Measurements from ENCODE around the gene CREB3L2.
"Not testable (repeated sequence)": the region's sequence is repeated elsewhere in the genome, so short reads cannot be mapped to it uniquely, and the experiment has no call there.

Gene CREB3L2, protein sequence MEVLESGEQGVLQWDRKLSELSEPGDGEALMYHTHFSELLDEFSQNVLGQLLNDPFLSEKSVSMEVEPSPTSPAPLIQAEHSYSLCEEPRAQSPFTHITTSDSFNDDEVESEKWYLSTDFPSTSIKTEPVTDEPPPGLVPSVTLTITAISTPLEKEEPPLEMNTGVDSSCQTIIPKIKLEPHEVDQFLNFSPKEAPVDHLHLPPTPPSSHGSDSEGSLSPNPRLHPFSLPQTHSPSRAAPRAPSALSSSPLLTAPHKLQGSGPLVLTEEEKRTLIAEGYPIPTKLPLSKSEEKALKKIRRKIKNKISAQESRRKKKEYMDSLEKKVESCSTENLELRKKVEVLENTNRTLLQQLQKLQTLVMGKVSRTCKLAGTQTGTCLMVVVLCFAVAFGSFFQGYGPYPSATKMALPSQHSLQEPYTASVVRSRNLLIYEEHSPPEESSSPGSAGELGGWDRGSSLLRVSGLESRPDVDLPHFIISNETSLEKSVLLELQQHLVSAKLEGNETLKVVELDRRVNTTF

DNA sequence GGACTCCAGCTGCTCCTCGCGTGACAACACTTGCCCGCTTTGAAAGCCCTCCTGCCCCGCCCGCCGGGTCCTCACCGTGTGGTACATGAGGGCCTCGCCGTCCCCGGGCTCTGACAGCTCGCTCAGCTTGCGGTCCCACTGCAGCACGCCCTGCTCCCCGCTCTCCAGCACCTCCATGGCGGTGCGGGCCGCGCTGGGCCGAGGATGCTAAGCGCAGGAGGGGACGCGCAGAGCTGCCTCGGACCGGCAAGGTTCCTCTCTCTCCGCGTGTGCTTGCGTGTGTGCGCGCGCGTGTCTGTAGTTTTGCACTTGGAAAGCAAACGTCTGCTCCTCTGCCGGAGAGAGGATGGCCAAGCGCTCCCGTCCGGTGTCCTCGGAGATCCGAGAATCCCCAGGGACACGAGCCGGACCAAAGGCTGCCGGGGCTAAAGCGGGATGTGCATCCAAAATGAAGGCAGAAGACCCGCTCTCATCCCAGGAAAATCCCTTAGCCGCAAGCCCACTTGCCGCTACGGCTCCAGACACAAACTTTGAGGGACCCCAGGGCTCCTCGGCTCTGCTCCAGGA lies at the start of gene CREB3L2:
Gene CREB3L2, minus strand, starts transcription at position 558 of the 567 bp plus-strand sequence. Its CDS starts 381 bp downstream, at position 177.
- peak; percentile 46 for DNase-seq

GRCh38 chr7:138049505-138050116 lies 47.7 kb upstream of the CREB3L2 start:
- no peak for DNase-seq

DNA sequence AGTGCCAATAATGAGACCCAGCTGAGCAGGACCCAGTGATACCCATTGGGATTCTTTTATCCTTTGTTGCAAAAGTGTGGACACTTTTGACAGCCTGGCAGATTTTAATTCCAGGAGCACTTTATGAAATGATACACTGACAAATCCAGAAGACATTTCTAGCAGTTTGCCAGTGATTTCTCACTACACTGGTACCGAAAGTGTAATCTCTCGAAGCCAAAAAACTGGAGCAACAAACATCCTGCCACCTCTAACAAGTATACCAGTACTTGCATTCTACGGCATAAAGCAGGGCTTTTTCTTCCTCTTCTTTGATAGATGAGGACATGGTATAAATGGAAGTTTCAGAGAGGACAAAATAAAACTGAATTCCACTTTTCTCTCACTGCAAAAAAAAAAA lies 46.0 kb upstream of the CREB3L2 start:
- no peak for DNase-seq

GRCh38 chr7:138044897-138045296 lies 43.0 kb upstream of the CREB3L2 start:
- no peak for DNase-seq

DNA sequence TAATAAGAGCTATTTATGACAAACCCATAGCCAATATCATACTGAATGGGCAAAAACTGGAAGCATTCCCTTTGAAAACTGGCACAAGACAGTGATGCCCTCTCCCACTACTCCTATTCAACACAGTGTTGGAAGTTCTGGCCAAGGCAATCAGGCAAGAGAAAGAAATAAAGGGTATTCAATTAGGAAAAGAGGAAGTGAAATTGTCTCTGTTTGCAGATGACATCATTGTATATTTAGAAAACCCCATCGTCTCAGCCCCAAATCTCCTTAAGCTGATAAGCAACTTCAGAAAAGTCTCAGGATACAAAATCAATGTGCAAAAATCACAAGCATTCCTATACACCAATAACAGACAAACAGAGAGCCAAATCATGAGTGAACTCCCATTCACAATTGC lies 38.2 kb upstream of the CREB3L2 start:
- not testable (repeated sequence) for DNase-seq

GRCh38 chr7:138036135-138036534 lies 34.2 kb upstream of the CREB3L2 start:
- DNase-seq: no peak

DNA sequence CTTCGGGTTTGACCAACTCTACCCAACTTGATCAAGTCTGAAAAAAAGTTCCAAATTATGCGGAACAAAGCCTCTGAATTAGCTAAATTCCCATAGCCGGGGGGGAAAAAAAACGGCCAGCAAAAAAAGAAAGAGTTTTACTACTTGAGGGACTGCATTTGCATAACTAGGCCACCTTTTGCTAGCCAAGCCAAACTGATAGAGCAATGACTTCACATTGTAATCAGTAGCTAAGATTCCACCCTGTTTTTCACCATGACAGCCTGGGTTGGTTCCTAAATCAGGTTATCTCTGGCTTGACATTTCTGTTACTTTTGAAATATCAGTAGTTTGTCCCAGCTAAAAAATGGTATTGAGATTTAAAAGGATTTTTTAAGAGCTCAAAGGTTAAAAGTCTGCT lies 31.4 kb upstream of the CREB3L2 start:
- no peak for DNase-seq

- DNase-seq: no peak
Observed at GRCh38 chr7:138032770-138033169, 30.9 kb upstream of the CREB3L2 start.

DNA sequence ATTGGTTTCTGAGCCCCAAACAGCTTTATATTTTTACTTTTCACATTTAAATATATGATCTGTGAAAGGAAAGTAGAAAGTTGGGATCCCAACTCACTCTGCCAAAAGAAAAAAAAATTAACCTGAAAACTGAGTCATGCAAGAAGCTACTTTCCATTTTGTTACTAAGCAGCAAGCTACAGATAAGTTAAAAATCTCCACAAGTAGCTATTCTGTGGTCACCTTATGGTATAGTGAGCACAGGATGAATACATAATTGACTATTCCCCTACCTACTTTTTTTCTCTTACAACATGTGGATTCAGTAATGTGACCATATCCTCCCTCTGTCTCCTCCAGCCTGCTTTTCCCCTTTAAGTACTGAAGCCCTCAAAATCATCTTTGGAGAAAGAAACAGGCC lies 30.3 kb upstream of the CREB3L2 start:
- no peak for DNase-seq

GRCh38 chr7:138030679-138031351 lies 28.9 kb upstream of the CREB3L2 start:
- no peak for DNase-seq

DNA sequence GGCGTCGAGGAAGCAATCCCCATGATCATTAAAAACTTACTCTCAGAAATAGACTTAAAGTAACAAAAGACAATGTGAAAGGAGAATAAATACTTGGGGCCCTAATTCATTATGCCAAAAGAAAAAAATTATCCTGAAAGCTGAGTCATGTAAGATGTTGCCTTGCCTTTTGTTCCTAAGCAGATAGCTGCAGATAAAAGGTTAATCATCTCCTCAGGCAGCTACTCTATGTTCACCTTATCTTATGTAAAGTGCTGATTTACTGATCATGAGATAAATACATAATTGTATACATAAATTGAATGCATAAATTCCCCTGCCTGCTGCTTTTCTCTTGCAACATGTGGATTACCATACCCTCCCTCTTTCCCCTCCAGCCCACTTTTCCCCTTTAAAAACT lies 28.1 kb upstream of the CREB3L2 start:
- no peak for DNase-seq

- DNase-seq: no peak
Observed at GRCh38 chr7:138029126-138029525, 27.2 kb upstream of the CREB3L2 start.

- no peak for DNase-seq
Observed at GRCh38 chr7:138027100-138027499, 25.2 kb upstream of the CREB3L2 start.

- DNase-seq: no peak
Observed at GRCh38 chr7:138025215-138026186, 23.6 kb upstream of the CREB3L2 start.

- no peak for DNase-seq
Observed at GRCh38 chr7:138024765-138025164, 22.9 kb upstream of the CREB3L2 start.

DNA sequence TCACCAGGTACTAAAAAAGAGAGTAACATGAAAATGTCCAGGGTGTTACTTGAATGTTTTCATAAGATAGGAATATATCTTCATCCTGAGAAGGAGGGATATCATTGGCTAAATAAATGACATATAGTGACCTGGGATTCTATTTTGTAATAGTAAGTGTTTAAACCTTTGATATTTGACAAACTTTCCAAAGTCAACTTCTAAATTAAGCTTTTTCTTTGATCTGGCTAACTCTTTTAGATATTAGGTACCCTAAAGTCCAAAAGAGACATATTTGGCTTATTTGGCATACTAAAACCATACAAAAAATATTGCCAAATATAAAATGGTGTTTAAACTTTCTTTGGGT lies 22.4 kb upstream of the CREB3L2 start:
- no peak for DNase-seq

DNA sequence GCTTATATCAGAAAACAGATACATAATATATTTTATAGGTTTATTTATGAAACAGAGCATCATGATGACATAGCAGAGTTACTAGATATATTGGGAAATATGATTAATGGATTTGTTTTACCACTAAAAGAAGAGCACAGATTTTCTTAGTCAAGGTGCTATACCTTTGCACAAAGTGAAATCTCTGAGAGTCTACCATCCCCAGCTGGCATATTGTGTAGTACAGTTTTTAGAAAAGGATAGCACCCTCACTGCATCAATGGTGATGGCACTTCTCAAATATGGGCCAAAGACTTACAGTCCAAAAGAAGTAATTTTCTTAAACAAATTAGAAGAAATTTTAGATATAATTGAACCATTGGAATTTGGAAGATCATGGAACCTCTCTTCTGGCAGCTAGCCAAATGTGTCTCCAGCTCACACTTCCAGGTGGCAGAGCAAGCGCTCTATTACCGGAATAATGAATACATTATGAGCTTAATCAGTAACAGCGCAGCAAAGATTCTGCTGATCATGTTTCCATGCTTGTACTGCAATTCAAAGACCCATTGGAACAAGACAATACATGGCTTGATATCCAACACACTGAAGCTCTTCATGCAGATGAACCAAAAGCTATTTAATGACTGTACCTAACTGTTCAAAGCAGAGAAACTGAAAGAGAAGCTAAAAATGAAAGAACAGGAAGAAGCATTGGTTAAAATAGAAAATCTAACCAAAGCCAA lies 21.9 kb upstream of the CREB3L2 start:
- no peak for DNase-seq

GRCh38 chr7:138021889-138022288 lies 20.0 kb upstream of the CREB3L2 start:
- DNase-seq: no peak

- no peak for DNase-seq
Observed at GRCh38 chr7:138017992-138018391, 16.1 kb upstream of the CREB3L2 start.

GRCh38 chr7:138015096-138015495 lies 13.2 kb upstream of the CREB3L2 start:
- no peak for DNase-seq

GRCh38 chr7:138014686-138015085 lies 12.8 kb upstream of the CREB3L2 start:
- no peak for DNase-seq

GRCh38 chr7:138014201-138014600 lies 12.3 kb upstream of the CREB3L2 start:
- DNase-seq: not testable (repeated sequence)

Data from NCI-H1105 (cell line).